Stimulated activated CD8-positive, alpha-beta memory T cell treated with anti-CD3 and anti-CD28 coated beads, Interleukin-15, amount 100 ng/mL, for 24 hours (primary cell): ENCODE results near the gene PTPN11.
"Not testable (repeated sequence)": the region's sequence is repeated elsewhere in the genome, so short reads cannot be mapped to it uniquely, and the experiment has no call there.

ENCODE experiments used
- DNase-seq: peaks from one replicate; pipeline ENCODE4 v3.0.0-alpha.2; 2020; ENCODE audit warnings: low read depth

Gene PTPN11

DNA sequence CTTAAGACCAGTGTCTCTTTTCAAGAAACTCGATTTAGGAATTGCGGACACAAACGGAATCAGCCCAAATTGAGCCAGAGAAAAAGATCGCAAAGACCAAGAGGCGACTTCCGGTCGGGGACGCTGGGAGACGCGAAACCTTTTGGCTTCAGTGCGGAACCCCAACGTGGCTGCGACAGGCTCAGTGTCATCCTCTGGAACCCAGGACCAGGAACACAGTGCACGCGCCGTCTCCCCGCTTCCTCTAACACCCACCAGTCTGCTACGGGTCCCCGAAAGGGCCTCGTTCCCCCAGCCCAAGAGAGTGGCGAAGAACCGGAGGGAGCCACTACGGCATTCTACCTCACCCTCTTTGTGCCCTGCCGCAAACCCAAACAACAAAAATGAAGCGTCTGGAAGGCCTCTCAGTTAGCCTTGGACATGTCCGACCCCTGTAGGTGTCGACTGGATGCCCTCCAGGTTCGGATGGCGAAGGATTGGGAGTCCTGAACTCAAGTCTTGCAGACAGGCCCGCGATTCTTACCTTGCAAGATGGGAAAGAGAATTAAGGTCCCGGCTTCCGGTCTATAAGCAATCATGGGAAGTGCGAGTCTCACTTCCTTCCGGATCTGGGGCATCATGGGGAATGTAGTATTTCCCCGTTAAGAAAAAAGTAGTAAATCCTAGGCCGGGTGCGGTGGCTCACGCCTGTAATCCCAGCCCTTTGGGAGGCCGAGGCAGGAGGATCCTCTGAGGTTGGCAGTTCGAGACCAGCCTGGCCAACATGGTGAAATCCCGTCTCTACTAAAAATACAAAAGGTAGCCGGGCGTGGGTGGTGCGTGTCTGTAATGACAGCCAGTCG, 9.5 kb upstream of the PTPN11 start, which contains the start of gene RPL6:
Gene RPL6, minus strand, starts transcription at position 542 of the 842 bp plus-strand sequence. CDS start 949 bp downstream, outside the sequence.
- DNase-seq, result peak; percentile 38

- no peak for DNase-seq
These were observed 8.9 kb upstream of the PTPN11 start for GRCh38 chr12:112409906-112410244.

DNA sequence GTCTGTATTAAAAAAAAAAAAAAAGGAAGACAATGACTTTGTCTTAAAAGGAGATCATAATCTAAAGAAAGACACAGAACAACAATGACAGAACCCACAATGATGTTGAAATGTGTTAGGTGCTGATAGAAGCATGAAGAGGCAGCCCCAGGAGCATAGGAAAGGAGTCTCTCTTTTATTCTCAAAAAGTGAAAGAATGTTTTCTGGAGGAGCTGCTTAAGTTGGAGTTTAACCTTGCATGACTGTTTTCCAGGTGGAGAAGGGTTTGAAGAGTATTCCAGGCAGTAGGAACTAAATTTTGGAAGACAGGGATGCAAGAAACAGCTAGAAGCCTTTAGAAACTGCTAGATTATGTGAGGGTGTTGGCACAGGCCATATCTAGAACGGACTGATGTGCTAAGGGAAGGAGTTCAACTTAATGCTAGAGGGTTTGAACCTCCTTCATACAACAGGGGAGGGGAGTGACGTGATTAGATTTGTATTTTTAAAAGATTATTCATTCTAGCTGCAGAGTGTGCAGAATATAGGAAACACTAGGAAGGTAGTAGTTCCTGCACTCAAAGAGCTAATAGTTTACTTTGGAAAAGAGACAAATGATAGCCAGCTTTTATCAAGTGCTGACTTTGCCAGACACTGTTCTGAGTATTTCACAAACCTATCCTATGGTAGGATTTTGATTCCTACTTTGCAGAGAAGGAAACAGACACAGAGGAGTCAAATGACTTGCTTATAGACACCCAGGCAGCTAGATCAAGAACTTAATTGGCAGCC, 4.7 kb upstream of the PTPN11 start:
- no peak for DNase-seq

- DNase-seq, result not testable (repeated sequence)
These were observed 3.3 kb upstream of the PTPN11 start for GRCh38 chr12:112415457-112415856.

DNA sequence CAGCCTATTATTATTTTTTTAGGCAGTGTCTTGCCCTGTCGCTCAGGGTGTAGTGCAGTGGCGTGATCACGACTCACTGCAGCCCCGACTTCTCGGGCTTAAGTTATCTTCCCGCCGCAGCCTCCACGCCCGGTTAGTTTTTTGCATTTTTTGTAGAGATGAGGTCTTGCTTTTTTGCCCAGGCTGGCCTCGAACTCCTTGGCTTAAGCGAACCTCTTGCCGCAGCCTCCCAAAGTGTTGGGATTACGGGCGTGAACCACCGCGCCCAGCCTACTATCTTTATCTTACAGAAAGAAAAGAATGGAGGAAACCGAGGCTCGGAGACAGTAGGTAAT, 507 bp upstream of the PTPN11 start:
- no peak for DNase-seq

GRCh38 chr12:112419297-112420133, 768 bp downstream of the PTPN11 start:
- DNase-seq, result no peak

GRCh38 chr12:112420740-112421139, 2.0 kb downstream of the PTPN11 start:
- DNase-seq, result no peak

DNA sequence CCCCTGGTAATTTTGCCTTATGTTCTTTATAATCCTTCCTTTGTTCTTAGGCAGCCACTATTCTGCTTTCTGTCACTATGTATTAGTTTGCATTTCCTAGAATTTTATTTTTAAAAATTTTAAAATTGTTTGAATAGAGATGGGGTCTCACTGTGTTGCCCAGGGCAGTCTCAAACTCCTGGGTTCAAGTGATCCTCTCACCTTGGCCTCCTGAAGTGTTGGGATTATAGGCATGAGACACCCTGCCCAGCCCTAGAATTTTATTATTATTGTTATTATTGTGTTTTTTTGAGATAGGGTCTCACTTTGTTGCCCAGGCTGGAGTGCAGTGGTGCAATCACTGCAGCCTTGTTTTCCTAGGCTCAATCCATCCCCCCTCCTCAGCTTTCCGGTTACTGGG, 2.6 kb downstream of the PTPN11 start:
- no peak for DNase-seq

GRCh38 chr12:112422531-112422930, 3.8 kb downstream of the PTPN11 start:
- DNase-seq, result no peak

- no peak for DNase-seq
These were observed 5.4 kb downstream of the PTPN11 start for GRCh38 chr12:112424126-112424525.

- no peak for DNase-seq
These were observed 7.0 kb downstream of the PTPN11 start for GRCh38 chr12:112425582-112426382.

DNA sequence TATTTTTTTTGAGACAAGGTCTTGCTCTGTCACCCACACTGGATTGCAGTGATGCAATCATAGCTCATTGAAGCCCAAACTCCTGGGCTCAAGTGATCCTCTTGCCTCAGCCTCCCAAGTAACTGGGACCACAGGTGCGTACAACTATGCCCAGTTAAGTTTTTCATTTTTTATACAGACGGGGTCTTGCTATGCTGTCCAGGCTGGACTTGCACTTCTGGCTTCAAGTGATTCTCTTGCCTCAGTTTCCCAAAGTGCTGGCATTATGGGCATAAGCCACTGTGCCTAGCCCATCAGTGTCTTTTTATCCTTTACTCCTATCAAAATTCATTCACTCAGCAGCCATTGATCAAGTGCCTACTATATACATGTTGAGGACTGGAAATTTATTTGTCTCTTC, 9.0 kb downstream of the PTPN11 start:
- DNase-seq, result no peak

GRCh38 chr12:112430929-112431328, 12.2 kb downstream of the PTPN11 start:
- no peak for DNase-seq

GRCh38 chr12:112431965-112432364, 13.2 kb downstream of the PTPN11 start:
- DNase-seq, result no peak

GRCh38 chr12:112433551-112433950, 14.8 kb downstream of the PTPN11 start:
- DNase-seq, result no peak

GRCh38 chr12:112438645-112439044, 19.9 kb downstream of the PTPN11 start:
- not testable (repeated sequence) for DNase-seq

DNA sequence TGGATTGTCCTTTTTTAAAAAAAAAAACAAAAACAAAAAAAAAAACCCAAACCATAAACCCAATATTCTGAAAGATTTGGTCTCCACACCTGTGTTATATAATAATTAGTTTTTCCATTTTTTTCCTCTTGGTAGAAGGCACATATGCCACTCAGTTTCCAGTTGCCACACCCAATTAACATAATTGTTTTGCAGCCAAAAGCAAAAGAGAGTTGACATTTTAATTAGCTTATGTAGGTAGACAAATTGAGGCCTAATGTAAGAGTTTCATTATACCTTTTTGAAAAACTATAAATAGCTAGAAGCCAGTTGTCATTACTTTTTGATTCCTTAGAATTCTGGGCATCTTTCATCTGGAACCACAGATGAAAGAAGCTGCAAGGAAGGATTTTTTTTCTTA, 21.0 kb downstream of the PTPN11 start:
- no peak for DNase-seq

DNA sequence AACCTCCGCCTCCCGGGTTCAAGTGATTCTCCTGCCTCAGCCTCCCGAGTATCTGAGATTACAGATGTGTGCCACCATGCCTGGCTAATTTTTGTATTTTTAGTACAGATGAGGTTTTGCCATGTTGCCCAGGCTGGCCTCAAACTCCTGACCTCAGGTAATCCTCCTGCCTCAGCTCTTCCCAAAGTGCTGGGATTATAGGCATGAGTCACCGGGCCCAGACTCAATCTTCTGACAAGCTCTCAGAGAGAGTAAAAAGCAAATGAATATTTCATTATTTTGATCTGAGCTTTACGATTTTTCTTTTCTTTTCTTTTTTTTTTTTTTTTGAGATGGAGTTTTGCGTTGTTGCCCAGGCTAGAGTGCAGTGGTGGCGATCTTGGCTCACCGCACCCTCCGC, 21.9 kb downstream of the PTPN11 start:
- DNase-seq, result not testable (repeated sequence)

DNA sequence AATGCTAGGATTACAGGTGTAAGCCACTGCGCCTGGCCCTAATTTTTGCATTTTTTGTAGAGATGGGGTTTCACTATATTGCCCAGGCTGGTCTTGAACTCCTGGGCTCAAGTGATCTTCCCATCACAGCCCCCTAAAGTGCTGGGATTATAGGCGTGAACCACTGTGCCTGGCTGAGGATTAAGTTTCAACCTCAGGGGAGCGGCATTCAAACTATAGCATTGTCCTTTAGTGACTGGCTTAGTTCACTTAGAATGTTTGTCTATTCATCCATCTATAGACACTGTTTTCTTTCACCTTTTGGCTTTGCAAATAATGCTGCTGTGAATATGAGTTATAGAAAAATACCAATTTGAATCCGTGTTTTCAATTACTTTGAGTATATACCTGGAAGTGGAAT, 25.2 kb downstream of the PTPN11 start:
- no peak for DNase-seq

DNA sequence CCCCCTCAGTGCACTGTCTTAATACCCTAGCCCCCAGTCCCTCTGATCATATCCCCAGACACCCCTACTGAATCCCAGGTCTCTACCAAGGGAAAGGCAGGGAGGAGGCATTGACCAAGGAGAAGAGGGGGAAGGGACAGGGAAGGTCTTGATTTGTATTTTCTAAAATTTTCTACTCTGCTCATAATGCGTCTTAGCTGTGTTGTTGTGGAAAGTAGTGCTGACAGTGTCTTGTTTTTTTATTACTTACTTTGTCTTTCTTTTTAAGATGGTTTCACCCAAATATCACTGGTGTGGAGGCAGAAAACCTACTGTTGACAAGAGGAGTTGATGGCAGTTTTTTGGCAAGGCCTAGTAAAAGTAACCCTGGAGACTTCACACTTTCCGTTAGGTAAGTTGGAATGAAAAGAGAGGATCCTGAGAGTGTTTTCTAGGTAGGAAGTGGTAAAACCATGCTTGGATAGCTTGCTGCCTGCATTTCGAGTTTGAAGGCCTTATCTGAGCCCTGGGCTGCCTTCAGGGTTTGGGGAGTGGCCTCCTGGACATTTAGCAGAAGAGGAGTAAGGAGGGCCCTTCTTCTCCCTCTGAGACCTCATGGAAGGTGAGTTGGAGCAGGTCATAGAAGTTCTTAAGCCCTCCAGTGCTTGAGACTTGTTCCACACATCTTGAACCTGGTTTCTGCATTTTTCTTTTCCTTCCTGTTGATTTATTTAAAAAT, 27.4 kb downstream of the PTPN11 start:
- DNase-seq, result no peak

GRCh38 chr12:112447106-112447505, 28.4 kb downstream of the PTPN11 start:
- DNase-seq, result no peak
